GM12872 (cell line): ENCODE data around the gene BCL2L11.

Experiments
- TF ChIP-seq, protein P1 (sequence below): IDR thresholded peaks from 3 replicates; pipeline ENCODE4 v1.5.1; 2011; ENCODE audit warnings: low read depth, mild to moderate bottlenecking, low read length, moderate library complexity; ENCODE audit not compliant: insufficient read depth

The BCL2L11 gene

DNA sequence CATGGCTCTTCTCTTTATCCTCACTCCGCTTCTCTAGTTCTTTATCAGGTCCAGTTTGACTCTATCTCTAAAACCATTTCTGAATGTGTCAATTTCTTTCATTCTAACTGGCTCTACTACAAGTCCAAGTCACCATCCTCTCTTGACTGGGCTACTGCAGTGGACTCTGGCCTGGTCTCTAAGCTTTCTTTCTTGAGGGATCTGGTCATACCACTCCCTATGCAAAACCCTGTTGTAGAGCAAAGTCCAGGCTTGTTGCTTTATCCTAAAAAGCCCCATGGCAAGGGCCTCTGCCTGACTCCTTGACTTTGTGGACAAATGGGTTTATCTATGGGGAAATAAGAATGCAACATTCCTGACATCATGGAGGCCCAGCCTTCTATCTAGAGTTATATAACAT, 87.1 kb downstream of the BCL2L11 start:
- TF ChIP-seq, protein P1, sequence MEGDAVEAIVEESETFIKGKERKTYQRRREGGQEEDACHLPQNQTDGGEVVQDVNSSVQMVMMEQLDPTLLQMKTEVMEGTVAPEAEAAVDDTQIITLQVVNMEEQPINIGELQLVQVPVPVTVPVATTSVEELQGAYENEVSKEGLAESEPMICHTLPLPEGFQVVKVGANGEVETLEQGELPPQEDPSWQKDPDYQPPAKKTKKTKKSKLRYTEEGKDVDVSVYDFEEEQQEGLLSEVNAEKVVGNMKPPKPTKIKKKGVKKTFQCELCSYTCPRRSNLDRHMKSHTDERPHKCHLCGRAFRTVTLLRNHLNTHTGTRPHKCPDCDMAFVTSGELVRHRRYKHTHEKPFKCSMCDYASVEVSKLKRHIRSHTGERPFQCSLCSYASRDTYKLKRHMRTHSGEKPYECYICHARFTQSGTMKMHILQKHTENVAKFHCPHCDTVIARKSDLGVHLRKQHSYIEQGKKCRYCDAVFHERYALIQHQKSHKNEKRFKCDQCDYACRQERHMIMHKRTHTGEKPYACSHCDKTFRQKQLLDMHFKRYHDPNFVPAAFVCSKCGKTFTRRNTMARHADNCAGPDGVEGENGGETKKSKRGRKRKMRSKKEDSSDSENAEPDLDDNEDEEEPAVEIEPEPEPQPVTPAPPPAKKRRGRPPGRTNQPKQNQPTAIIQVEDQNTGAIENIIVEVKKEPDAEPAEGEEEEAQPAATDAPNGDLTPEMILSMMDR: no peak

DNA sequence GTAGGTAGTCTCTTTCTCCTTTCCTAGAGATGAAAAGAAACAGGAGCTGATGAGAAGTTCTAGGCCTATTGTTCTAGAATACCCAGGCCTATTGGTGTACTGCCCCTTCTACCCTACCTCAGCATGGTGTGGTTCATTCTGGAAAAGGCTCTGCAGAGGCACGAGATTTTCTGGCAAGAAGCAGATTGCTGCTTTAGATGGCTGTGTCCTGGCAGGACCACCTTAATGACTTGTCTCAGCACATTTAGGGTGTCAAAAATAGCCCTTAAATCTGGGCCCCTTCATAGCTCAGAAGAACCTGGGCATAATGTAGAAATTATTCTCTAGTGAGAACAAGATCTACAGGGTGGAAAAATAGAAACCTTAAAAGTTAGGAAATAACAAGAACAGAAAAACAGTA, 87.9 kb downstream of the BCL2L11 start:
- TF ChIP-seq, protein P1: no peak

DNA sequence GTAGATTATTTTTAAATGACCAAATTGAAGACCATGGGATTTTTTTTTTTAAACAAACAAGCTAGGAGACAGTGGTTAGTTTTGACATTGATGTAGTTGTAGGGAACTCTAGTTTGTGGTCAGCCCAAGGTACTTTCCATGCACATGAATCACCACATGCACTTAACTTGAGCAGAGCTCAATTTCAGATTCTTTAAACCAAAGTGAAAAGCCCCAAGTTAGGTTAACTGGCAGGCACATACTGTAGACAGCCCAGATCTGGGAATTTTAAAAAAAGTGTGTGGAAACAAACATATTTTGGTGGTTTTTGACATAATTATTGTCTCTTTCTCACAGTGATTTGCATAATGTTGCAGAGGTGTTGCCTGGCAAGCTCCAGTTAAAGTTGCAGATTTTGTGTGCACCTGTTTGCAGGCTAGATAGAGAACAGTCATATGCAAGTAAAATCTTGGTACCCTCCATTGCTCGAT, 88.4 kb downstream of the BCL2L11 start:
- TF ChIP-seq, protein P1: no peak

DNA sequence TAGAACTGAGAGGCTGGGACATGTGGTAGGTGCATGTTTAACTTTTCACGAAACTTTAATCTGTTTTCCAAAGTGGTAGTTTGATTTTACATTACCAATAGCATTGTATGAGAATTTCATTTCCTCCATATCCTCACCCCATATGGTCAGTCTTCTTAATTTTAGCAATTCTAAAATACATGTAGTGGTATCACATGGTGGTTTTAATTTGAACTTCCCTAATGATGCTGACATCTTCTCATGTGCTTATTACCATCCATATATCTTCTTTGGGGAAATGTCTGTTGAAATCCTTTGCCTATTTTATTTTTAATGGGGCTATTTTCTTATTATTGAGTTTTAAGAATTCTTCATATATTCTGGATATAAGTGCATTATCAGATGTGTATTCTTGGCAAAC, 89.3 kb downstream of the BCL2L11 start:
- TF ChIP-seq, protein P1: no peak

DNA sequence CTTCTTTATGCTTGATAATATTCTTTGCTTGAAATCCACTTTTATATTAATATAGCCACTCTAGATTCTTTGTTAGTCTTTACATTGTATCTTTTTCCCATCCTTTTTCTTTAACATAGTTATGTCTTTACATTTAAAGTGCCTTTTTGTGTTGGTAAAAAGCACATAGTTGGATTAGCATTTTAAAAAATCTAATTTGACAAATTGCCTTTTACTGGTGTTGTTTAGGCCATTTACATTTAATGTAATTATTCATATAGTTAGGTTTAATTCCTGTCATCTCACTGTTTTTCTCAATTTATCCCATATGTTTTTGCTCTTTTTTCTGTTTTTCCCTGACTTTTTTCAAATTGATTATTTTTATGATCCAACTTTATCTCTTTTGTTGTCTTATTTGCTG, 93.2 kb downstream of the BCL2L11 start:
- TF ChIP-seq, protein P1: no peak

DNA sequence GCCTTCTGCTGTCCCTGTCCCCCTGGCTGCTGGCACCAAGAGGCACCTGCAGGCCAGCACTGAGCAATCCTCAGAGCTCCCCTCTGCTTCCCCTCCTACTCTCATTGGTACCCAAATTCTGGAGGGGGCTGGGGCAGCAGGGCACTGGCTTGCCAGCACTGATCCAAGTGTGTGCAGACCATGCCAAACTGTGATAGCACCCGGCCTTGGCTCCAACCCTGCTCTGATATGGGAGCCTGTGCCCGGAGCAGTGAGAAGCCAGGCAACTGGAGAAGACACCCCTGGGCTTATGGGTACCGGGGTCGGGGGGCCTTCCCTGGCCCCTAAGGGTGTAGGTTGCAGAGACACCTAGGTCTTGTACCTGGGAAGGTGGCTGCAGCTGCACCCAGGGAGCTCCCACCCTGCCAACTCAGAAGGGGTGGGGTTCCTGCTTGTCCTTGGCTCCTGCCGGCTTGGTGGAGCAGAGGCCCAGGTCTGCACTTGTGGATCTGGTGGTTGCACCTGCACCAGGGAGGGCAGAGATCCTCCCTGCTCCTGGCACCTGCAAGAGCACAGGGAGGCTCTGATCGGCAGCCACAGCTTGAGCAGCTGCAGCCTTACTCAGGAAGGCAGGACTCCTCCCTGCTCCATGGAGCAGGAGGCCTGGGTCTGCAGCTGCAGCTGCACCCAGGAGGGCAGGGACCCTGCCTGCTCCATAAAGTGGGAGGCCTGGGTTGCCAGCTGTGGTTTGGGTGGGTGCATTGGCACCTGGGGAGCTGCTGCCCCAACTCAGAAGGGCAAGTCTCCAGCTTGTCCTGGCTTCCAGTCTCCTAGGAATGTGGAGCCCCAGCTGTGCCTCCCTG, 96.3 kb downstream of the BCL2L11 start:
- TF ChIP-seq, protein P1: no peak
